Activated naive CD4-positive, alpha-beta T cell treated with Interleukin-2 at 50 U/mL for 16 hours (primary cell): ENCODE measurements around the gene PDGFB.
"Not testable (repeated sequence)": the region's sequence is repeated elsewhere in the genome, so short reads cannot be mapped to it uniquely, and the experiment has no call there.

Source experiments
- DNase-seq: peaks from one replicate; pipeline ENCODE4 v3.0.0-alpha.2; 2020

Gene PDGFB

DNA sequence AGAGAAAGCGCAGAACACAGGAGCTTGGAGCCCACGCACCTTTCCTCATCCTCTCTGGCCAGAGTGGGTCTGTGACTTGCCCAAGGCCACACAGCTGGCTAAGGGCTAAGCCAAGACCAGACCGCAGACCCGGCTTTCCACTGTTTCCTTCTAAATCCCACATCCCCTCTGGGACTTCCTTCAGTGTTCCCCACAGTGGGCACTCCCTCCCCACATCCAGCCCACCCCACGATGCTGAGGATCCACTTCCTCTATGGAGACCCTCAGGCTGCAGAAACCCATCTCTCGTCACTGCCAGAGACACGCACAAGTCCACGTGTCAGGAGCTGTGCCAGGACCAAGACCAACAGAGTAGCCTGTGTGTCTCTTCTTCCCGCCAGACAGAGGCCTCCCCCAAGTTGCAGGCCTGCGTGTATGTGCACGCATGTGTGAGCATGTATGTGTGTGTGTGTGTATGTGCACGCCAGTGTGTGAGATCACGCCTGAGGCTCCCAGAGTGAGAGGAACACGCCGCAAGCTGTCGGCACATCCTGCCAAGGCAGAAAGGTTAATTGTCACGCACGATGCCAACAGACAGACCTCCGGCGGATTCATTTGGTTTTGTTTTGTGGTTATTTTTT is 21.6 kb downstream of the PDGFB start:
- no peak for DNase-seq

DNA sequence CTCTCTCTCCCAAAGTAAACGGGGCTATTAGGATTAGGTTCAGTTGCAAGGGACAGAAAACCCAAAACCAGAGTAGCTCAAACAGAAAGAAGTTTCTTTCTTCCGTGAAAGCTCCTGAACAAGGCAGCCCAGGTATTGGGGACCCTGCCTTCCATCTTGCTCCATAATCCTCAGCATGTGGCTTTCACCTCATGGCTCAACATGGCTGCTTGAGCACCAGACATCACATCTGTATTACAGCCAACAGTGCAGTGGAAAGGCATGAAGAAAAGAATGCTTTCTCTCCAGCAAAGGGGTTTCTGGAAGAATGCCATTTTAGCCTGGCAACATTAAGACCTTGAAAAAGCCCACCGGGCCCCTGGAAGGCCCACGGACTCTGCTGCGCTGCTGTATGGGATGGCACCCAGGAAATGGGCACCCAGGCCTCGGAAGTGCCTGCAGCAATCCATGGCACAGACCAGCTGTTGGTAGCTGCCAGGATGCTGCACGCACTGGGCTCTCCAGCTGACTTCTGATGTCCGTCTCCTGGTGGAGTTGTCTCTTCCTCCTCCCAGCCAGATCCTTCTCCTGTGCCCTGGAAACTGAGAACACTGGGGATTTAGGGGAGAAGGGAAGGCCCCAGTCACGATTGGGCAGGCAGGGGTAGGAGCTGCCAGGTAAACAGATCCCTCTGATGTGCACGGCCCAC is 22.6 kb downstream of the PDGFB start:
- DNase-seq = no peak

- DNase-seq = no peak
Measured at GRCh38 chr22:39220890-39221850, 23.6 kb downstream of the PDGFB start.

DNA sequence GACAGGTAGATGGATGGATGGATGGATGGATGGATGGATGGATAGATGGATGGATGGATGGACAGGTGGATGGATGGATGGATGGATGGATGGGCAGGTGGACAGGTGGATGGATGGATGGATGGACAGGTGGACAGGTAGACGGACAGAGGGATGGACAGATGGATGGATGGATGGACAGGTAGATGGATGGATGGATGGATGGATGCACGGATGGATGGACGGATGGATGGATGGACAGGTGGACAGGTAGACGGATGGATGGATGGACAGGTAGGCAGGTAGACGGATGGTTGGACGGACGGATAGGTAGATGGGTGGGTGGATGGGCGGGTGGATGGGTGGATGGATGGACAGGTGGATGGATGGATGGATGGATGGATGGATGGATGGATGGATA is 24.3 kb downstream of the PDGFB start:
- DNase-seq = no peak

- no peak for DNase-seq
Measured at GRCh38 chr22:39219071-39220039, 25.4 kb downstream of the PDGFB start.

- DNase-seq = not testable (repeated sequence)
Measured at GRCh38 chr22:39218432-39218831, 26.4 kb downstream of the PDGFB start.

GRCh38 chr22:39216143-39216490 is 28.7 kb downstream of the PDGFB start:
- no peak for DNase-seq

- DNase-seq = peak; percentile 27
Measured at GRCh38 chr22:39215426-39216142, 29.2 kb downstream of the PDGFB start.

- no peak for DNase-seq
Measured at GRCh38 chr22:39215070-39215396, 29.7 kb downstream of the PDGFB start.

DNA sequence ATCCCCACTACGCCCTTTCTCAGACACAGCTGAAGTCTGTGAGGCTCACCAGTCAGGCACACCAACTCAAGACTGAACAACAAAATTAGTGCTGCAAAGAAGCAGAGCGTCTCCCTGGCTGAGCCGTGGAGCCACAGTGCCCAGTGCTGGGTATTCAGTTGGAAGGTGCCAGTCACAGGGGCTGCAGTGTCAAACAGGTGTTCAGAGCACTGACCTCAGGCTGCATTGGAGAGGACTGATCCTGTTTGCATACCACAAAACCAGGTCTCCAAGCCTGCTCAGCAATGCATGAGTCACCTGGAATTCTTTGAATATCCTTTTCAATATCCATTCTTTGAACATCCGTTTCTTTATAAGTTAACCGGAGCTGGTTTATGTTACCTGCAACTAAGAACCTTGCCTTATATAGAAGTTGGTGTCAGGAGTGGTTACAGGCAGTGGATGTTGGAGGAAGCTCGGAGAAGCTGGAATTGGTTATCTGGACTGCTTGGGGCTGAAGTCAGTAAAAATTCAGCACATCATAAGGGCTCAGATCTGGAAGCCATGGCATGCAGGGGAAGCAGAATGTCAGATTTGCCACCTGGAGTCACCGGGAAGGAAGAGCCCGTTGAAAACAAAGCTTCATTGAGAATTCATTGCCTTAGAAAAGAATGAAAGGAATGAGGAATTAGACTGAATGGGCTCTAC is 30.3 kb downstream of the PDGFB start:
- no peak for DNase-seq

DNA sequence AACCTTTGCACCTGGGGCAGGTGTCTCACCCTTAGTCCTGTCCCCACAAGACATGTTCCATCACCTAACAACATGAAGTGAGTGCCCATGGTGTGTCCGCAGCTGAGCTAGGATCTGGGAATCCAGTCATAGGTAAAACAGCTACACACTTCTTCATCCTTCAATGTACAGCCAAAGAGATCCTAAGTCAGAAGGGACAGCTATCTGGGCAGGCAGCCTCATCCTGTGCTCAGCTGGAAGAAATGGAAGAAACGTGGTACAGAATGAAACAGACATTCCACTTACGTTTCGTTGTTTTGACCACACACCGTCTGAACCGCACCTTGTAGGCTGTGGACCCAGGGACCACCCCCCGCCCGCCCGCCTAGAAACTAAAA is 30.8 kb downstream of the PDGFB start:
- no peak for DNase-seq

DNA sequence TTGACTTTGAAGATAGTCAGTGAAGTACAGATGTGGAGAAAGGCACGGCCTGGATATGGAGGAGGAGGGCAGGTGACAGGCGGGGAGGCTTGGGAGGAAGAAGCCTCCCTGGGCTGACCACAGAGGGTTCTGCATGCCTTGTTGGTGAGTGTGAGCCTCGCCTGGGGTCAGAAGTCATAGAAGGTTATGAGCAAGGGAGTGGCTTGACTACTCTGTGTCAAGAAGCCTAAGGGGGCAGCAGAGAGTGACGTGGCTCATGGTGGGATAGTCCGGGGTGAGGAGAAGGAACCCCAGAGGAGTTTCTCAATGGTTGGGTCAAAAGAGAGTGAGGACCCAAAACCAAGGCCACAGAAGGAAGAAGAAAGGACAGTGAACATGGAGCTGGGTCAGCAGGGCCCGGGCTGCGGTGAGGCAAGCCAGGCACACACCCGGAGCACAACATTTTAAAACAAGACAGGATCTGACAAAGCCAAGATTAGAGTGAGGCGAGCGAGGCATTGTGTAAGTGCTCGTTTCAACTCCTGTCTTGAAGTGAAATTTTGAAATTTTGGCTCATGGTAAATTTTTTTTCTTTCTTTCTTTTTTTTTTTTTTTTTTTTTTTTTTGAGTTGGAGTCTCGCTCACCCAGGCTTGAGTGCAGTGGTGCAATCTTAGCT is 31.9 kb downstream of the PDGFB start:
- DNase-seq = no peak

- DNase-seq = no peak
Measured at GRCh38 chr22:39209756-39210155, 35.0 kb downstream of the PDGFB start.

DNA sequence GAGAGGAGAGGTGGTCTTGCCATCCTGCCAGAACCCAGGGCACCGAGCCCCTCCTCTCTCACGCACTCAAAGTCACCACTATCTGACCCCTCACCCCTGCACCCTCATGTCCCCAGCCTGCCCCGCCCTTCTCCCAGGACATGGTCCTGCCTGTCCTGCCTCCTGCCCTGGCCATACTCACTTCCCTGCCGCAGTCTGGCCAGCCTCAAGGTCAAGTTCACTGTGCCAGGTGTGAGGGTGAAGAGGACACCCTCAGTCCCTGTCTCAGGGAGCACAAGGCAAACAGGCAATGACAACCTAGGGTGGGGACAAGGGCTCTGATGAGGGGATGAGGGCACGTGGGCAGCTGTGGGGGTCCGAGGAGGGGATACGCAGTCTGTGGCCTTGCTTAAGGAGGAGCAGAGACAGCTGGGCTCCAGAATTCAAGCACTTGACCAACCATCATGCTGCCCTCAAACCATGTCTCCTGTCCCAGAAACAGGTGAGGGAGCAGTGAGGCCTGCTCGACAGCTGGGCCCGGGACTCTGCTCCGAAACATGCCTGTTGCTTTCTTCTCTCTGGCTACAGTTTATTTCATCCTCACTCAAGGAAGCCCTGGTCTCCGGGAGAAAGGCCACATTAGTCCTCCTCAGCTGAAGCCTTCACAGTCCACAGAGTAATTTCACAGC is 36.6 kb downstream of the PDGFB start:
- no peak for DNase-seq

DNA sequence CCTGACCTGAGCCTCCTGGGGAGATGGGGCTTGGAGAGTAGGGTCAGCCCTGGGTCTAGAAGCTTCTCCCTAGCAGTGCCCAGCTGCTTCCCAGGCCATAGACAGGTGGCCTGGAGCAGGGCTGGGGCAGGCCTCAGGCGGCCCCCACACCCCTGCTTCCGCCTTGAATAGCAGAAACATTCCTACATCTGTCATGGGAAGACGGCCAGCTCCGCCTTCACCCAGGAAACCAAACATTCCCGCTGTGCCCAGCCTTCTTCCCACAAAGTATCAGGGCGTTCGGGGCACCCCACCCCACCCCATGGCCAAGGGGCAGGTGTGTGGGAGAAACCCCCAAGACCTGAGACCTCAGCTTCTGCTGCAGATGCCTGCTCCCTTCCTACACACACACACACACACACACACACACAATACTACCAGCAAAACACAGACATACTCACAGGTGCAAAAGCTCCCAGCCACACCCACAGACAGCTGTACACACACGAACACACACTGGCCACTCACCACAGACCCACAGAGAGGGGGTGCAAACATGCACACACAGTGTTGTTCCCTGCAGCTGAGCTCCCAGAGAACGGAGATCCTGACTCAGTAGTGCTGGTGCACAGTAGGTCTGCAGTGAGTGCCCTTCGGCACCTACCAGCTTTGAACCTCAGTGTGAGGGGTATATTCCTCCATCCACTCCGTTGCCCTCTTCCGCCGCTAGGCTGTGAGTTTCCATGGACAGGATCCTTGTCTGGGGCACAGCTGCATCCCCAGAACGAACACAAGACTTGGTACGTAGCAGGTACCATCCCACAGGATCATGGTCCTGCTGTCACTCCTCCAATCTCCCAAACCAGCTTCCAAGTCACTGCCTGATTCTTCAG is 37.4 kb downstream of the PDGFB start:
- DNase-seq = no peak

DNA sequence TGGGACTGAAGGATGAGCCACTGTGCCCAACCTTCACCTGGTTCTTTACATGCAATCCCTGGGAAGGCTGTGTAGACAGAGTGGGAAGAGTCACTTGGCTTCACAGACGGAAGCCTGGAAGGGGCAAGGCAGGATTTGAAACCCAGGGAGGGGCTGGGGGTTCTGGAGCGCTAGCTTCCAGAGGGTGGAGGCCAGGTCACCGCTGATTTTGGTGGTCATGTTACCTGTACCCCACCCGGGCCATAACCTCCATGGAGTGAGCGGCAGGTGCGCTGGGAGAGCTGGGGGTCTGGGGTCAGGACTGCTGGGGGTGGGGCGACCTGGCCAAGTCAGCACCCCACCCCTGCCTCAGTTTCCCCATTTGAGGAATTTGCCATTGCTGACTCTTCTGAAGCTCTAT is 38.3 kb downstream of the PDGFB start:
- DNase-seq = no peak

DNA sequence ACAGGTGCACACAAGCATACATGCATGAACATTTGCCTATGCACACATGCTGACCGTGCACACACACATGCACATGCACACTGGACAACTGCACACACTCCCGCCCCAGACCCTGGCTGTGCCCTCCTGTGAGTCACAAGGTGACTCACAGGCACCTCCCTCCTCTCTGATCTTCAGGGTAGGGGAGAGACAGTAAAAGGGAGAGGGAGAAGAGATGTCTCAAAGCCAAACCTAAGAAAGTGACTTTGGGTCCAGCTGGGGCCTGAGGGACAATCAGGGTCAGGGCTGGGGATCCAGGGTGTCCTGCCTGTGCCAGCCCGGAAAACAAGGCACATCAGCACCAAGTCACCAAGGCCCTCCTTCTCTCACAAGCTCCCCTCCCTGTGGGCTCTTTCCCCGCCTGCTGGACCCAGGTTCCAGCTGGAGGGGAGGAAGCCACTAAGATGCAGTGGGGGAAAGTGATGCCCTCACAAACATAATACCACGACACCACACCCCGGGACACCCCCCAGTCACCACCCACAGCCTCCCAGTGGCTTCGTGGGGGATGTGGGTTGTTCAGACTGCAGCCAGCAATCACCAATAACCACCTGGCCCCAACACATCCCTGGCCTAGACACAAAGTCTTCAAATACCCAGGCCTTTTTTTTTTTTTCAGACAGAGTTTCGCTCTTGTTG is 39.3 kb downstream of the PDGFB start:
- DNase-seq = no peak

GRCh38 chr22:39204216-39204615 is 40.6 kb downstream of the PDGFB start:
- no peak for DNase-seq

GRCh38 chr22:39197578-39197977 is 47.2 kb downstream of the PDGFB start:
- no peak for DNase-seq
